ENCODE results near the gene TYROBP.
"Not testable (repeated sequence)": the region's sequence is repeated elsewhere in the genome, so short reads cannot be mapped to it uniquely, and the experiment has no call there.

Gene TYROBP

DNA sequence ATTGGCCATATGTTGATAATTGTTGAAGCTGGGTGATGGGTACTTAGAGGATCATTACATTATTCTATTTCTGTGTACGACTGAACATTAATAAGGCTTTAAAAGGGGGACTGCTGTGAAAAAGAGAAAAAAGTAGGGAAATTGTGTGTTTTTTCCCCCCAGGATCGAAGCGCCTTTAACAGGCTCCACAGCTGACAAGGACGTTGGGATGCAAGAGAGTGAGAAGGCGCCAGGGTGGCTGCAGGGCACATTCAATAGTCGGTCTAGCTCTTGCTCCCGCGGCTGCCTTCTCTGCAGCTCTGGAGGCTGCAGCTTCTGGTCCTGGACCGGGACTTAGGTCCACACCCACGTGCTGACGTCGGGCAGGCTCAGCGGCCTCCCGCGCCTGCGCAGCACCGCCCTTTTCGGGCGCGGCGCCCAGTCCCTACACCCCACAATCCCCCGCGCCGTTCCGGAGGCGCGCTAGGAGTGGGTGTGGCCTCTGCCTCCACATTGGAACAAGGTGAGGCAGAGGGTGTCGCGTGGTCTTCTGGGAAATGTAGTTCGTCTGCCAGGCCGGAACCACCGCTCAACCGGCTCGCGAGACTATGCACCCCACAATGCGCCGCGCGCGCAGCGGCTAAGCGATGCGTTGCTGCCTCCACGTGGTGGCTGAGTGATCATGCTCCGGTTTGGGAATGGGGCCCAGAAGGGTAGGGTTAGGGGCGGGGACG lies 23.2 kb upstream of the TYROBP start:
- DNase-seq, result peak; percentile 87 to 99

DNA sequence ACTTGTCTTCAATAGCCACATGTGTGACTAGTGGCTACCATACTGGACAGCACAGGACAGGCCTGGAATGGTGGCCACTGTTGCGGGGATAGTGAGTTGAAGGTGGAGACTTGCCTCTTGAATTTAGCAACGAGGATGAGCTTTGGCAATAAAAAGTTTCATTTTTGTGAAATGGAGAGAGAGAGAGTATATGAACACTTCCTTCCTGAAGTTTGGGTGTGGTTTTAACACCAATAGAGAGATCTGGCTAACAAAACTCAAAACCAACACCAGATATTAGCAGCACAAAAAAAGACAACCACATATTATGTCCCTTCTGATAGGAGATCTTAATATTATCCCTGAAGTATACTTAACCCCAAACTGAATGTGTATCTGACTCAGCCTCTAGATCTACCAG lies 21.8 kb upstream of the TYROBP start:
- peak in 1 of 2 donors; percentile 14 for DNase-seq

DNA sequence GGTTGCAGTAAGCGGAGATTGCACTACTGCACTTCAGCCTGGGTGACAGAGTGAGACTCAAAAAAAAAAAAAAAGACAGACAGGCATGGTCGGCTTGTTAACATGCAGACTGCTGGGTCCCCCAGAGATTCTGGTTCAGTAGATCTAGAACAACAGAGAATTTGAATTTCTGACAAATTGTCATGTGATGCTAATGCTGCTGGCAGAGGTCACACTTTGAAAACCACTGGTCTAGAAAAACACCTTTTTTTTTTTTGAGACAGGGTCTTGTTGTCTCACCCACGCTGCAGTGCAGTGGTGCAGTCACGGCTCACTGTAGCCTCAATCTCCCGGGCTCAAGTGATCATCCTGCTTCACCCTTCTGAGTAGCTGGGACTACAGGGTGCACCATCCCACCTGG lies 20.4 kb upstream of the TYROBP start:
- no peak for DNase-seq

DNA sequence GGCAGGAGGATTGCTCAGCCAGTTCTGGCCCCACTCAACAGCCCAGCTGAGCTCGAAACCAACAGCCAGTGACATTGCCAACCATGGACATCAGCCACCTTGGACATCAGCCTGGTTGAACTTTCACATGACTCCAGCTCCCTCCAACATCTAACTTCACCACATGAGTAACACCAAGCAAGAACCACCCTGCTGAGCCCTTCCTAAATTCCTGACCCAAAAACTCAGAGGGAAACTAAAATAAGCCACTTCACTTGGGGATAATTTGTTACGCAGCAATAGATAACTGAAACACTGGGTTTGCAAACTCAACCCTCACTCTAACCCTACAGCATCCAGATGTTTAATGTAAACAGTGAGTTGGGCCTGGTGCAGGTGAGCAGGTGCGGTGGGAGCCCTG lies 17.4 kb upstream of the TYROBP start:
- no peak for DNase-seq

DNA sequence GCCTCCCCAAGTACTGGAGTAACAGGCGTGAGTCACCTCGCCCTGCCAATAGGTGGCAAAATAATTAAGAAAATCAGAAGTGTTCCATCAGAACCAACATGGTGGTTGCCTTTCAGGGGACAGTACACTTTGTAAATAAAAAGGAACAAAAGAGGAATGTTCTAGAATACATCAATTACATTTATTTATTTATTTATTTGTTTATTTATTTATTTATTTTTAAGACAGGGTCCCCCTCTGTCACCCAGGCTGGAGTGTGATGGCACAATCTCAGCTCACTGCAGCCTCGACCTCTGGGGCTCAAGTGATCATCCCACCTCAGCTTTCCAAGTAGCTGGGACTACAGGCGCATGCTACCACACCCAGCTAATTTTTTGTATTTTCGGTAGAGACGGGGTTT lies 12.9 kb upstream of the TYROBP start:
- no peak for DNase-seq

DNA sequence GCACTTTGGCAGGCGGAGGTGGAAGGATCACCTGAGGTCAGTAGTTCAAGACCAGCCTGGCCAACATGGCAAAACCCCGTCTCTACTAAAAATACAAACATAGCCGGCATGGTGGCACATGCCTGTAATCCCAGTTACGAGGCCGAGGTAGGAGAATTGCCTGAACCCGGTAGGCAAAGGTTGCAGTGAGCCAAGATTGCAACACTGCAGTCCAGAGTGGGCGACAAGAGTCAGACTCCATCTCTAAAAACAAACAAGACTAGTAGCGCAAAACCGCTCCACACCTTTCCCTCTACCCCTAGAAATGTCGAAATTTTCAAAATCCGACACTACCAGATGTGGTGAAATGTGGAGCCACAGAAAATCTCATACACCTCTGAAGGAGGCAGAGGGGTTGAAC lies 11.2 kb upstream of the TYROBP start:
- DNase-seq, result no peak

DNA sequence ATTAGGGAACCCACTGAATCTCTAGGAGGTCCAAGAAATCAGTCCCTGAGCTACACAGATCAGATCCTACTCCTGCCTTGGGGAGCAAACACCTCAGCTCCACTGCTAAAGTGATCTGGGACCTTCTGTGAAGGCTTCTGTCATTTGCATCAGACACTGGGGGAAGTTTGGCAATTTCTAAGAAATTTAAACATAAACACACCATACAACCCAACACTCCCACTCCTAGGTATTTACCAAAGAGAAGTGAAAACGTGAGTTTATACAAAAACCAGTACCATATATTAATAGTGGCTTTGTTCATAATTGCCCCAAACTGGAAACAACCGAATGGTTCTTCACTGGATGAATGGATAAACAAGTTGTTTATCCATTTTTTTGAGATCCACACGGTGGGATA lies 7.3 kb upstream of the TYROBP start:
- no peak for DNase-seq

DNA sequence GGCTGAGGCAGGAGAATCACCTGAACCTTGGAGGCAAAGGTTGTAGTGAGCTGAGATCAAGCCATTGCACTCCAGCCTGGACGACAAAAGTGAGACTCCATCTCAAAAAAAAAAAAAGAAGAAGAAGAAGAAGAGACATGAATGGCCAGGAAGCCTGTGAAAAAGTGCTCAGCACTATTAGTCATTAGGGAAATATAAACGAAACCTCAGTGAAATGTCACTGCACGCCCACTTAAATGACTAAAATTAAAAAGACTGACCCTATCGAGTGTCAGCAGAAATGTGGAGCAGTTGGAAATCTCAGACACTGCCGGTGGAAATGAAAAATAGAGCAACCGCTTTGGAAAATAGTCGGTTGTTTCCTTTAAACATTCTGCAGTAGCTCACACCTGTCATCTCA lies 5.5 kb upstream of the TYROBP start:
- DNase-seq, result peak in 1 of 2 donors; percentile 43

DNA sequence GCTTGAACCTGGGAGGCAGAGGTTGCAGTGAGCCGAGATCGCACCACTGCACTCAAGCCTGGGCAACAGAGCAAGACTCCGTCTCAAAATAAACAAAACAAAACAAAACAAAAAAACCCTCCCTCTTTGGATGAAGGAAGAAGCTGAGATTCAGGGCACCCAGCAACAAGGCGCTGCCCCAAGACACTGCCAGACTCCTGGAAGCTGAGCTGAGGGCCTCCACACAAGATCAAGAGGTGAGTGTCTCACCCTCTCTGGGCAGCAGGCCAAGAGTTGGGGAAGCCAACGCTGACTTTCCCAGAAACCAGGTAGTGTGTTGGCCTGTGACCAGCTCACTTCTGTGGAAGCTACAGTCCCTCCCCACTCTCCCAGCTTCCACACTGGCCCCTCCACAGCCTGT lies 3.7 kb upstream of the TYROBP start:
- DNase-seq, result no peak

DNA sequence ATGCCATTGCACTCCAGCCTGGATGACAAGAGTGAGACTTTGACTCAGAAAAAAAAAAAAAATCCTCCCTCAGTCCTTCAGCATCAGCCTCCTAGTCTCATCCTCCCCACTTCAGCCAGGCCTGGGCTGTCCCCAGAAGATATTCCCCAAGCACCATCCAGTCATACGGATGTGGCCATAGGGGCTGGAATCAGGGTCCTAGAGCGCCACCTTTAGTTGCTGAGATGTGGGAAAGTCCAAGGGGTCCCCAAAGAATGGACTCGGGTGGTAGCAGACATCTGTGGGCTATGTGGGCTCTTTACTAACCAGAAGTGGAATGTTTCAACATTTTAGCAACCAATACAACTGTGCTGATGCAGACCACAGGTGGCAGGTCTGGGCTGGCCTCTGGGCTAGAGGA lies 3.1 kb upstream of the TYROBP start:
- DNase-seq, result no peak

DNA sequence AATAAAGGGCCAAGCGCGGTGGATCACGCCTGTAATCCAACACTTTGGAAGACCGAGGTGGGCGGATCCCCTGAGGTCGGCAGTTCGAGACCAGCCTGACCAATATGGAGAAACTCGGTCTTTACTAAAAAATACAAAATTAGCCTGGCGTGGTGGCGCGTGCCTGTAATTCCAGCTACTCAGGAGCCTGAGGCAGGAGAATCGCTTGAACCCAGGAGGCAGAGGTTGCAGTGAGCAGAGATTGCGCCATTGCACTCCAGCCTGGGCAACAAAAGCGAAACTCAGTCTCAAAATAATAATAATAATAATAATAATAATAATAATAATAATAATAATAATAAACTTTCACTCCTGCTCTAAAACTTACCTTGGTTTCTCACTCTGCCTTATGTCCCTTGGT lies 2.3 kb upstream of the TYROBP start:
- DNase-seq, result not testable (repeated sequence)

DNA sequence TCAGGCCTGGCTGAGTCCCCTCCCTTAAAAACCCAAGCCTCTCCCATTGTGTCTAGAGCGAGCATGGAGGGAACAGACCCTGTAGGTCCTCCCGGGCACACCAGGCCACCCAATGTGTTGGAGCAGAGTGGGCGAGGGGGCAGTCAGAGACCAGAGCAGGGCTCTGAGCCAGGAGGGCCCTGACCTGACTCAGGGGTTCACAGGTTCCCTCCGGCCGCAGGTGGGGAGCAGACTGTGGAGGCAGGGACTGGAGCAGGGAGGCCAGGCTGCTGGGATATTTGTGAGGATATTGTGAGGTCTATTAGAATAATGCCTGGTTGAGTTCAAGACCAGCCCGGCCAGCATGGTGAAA lies 1.6 kb upstream of the TYROBP start:
- no peak for DNase-seq

DNA sequence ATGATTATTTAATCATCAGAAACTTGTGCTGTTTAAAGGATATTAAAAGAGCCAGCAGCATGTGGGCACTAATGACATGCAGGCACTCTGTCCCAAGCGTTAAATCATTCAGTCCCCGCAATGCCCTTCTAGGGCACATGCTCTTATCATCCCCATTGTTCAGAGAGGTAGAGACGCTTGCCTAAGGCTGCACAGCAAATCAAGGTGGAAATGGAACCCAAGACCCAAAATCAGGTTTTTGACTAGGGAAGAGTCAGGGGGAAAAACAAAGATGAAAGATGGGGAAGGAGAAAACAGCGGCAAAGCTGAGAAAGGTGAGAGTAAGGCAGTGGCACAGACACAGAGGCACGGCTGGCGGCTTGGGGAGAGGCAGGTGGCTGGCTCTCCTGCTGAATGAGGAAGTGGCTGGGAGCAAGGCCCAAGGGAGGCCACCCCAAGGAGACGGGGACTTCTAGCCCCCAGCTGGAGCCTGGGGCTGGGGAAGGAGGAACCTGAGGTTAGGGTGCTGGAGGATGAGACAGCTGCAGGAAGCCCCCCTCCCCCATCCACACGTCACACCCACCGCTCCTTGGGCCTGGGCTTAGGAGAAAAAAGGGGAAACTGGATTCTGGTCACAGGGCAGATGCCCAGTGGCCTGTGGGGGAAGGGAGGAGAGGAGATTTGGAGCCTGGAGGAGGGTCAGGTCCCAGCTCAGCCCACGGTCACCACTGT lies 1.0 kb upstream of the TYROBP start:
- DNase-seq, result peak; percentile 73 to 99

DNA sequence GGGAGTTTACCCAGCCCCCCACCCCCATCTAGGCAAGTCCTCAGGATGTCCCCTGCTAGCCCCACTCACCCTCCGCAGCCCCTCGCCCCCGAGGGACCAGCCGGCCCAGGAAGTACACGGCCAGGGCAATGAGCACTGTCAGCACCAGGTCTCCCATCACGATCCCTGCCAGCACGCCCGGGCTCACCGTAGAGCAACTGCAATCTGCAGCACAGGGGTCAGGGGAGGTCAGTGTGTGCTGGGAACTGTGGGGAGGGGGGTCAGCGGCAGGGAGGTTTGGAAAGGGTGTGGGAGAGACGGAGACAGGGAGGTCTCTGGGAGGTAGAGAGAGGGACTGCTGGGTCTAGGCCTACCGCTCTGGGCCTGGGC lies 734 bp downstream of the TYROBP start:
- DNase-seq, result no peak

DNA sequence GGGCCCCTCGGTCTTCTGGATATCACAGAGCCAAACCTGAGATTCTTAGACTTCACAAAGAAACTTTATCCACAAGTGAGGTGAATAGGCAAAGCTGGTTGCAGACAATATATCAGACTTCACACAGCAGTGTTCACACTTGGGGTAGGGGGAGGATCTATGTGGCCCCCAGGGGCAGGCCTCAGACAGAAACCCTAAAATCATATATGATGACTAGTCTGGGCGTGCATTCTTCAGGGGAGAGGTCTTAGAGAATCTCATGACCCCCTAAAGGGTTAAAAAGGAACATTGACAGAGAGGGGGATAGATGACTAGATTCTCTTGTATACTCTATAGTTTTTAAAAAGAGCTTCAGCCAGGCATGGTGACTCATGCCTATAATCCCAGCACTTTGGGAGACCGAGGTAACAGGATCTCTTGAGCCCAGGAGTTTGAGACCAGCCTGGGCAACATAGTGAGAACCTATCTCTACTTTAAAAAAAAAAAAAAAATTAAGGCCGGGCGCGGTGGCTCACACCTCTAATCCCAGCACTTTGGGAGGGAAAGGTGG lies 2.8 kb downstream of the TYROBP start:
- DNase-seq, result no peak

DNA sequence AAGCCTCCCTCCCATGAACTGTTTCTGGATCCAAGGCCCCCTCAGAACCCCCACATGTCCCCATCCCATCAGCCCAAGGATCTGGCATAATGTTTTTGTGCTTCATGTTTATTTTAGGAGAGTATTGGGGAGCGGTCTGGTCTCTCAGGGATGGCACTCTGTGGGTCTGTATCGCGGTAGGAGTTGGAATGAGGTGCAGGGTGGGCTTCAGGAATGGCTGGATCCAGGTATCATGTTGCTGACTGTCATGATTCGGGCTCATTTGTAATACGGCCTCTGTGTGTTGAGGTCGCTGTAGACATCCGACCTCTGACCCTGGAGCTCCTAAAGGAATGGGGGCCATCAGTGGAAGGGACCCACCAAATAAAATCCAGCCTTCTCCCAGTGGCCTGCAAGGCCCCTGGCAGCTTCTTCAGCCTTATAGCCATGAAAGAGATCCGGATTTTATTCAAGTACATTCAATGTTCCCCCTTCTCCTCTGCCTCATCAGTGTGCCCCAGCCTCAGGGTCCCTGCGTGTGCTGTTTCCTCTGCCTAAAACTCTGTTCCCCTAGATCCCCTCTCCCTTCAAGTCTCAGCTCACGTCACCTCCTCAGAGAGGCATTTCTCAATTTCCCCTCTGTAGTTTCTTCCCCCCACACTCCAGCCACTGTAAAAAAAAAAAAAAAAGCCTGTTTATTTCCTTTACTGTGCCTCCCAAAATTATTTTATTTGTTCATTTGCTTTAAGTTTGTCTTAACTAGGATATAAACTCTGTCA lies 3.6 kb downstream of the TYROBP start:
- peak in 1 of 2 donors; percentile 72 for DNase-seq

DNA sequence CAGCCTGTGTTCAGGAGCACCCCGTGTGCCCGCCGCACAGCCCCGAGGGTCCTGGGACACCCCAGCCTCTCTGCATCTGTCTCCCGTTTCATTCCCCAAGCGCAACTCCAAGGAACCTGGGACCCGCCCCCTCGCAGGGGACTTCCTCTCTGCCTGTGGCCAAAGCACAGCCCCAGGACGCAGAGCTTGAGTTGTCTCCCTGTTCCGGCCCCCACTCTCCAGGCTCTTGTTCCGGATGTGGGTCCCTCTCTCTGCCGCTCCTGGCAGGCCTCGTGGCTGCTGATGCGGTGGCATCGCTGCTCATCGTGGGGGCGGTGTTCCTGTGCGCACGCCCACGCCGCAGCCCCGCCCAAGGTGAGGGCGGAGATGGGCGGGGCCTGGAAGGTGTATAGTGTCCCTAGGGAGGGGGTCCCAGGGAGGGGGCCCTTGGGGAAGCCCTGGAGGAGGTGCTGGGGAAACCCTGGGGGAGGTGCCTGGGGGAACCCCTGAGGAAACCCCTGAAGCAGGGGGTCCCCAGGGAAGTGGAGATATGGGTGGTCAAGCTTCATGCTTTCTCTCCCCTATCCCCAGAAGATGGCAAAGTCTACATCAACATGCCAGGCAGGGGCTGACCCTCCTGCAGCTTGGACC lies 4.4 kb downstream of the TYROBP start:
- peak; percentile 59 to 92 for DNase-seq

DNA sequence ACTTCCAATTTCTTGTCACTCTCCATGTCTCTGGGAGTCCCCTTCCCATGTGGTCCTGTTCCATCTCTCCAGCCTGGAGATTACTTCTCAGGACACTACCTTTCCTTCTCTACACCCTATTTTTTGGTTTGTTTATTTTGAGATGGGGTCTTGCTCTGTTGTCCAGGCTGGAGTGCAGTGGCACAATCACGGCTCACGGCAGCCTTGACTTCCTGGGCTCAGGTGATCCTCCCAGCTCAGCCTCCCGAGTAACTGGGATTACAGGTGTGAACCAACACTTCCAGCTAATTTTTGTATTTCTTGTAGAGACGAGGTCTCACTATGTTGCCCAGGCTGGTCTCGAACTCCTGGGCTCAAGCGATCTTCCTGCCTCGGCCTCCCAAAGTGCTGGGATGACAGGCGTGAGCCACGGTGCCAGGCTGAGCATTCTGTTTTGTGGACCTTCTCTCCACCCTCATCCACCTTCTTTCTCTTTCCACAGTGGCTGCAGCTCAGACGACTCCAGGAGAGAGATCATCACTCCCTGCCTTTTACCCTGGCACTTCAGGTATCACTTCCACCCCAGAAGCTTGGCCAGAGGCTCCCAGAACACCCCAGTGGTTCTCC lies 5.1 kb downstream of the TYROBP start:
- no peak for DNase-seq

DNA sequence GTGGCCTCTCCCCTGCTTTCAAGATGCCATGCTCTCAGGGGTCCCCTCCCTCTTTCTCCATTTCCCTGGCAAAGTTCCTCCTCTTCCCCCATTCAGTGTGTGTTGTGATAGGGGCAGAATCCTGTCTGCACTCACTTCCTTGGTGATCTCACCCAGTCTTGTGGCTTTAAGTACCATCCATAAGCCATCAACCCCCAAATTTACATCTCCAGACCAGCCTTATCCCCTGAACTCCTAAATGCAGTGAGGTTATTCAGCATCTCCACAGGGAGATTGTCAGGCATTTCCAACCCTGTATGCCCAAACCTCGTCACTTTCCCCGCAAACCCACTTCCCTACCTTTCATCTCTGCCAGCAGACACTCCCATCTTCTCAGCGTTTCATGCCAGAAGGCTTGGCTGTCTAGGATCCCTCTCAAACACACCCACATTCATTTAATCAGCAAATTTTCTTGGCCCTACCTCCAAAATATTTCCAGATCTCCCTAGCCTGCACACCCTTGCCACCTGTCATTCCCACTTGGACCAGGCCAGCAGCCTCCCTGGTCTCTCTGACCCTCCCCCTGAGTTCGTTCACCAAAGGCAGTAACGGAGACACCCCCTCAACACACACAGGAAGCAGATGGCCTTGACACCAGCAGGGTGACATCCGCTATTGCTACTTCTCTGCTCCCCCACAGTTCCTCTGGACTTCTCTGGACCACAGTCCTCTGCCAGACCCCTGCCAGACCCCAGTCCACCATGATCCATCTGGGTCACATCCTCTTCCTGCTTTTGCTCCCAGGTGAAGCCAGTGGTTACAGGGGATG lies 6.0 kb downstream of the TYROBP start, which contains the start of gene HCST:
HCST (plus strand) TSS at position 676 of the 808 bp plus-strand sequence; CDS start at position 741, 65 bp downstream.
- peak; percentile 35 to 80 for DNase-seq

DNA sequence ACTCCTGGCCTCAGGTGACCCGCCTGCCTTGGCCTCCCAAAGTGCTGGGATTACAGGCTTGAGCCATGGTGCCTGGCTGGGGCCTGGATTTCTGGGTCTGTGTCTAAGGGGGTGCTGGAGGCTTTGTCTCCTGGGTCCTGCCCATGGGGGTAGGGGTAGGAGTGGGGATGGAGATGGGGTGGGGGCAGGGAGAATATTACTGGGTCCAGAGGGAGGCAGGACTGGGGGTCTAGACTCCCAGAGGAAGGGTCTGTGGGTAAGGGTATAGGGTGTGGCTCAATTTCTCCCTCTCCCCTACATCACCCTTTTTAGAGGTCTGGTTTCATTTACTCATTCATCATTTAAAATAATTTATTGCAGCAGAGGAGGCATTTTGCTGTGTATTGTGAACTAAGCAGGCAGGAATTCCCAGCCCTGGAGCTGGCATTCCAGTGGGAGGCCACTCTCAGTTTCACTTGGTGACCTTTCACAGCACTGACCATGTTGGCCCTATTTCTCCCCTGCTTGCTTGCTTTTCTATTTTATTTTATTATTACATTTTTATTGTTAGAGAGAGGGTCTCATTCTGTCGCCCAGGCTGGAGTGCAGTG lies 6.9 kb downstream of the TYROBP start:
- DNase-seq, result no peak

DNA sequence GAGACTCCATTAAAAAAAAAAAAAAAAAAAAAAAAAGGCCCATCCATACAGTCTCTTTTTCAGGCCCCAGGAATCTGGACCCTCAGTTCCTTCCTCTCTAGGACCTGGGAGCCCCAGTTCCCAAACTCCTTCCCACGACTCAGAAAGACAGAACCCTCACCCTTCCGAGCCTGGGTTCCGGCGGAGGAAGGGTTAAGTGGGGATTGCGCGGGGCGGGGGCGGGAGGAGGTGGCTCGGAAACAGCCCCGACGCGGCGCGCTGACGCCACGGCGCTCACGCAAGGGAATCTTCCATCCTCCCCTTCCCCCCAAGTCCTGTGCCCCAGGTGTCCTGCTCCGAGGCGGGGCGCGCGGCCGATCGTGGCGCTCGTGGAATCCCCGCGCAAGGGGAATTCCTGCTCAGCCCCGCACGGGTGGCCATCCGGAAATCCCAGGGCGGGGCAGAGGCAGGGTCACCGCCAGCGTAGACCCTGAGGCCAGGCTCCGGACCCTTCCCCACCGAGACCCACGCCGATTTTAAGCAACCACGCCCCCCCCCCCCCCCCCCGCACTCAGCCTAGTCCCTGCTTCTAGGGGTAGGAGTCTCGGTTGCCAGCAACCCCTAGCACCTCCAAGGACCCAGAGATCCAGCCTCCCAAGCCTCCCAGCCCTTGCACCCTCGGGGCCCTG lies 8.4 kb downstream of the TYROBP start:
- DNase-seq, result peak; percentile 37 to 62
